ENCODE measurements around the gene KRT75.

Gene KRT75

DNA sequence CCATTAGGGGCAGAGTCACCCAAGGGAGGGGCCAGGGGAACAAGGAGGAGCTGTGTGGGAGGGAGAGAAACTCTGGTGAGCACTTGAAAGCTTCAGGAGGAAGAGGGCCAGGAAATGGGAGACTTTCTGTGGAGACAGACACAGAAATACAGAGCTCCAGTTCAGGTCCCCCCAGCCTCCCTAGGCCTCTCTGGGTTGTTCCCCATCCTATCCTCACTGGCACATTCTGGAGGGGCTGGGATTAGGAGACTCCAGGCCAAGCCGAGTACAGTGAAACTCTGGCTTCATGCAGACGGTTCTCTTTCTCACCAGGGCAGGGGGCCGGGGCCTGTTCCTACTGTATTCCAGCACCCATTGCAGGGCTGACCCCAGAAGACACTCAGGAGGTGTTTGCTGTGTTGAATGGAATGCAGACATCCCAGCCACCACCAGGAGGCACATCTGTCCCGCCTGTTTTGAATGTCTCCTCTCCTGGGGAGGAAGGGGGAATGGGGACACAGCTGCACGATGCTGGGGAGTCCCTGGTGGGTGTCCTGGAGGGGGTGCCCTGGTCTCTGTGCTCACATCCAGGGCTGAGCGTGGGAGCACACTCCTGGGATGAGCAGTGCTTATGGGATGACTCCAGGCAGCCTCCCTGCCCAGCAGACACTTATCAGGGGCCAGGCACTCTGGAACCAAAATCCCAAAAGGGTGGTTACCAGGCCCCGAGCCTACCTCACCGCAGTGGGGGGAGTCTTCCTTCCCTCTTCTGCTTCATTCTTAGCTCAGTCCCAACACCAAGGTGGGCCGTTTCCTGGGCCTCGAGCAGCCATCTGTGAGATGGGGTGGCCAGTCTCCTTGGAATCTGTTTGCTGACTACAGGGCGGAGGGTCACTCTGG is 43.2 kb downstream of the KRT75 start:
- no peak for DNase-seq

GRCh38 chr12:52389313-52390207 is 44.6 kb downstream of the KRT75 start:
- DNase-seq: peak in 1 of 2 donors; percentile 17

GRCh38 chr12:52387859-52388258 is 46.3 kb downstream of the KRT75 start:
- peak in 1 of 2 donors; percentile 19 for DNase-seq

GRCh38 chr12:52385226-52385702 is 48.9 kb downstream of the KRT75 start, which contains the start of gene KRT84:
Gene KRT84, minus strand, starts transcription at chr12:52385652. Its CDS starts 67 bp downstream, at chr12:52385585.
- no peak for DNase-seq

GRCh38 chr12:52383331-52383730 is 50.8 kb downstream of the KRT75 start:
- no peak for DNase-seq

GRCh38 chr12:52382854-52383253 is 51.3 kb downstream of the KRT75 start:
- DNase-seq: no peak

DNA sequence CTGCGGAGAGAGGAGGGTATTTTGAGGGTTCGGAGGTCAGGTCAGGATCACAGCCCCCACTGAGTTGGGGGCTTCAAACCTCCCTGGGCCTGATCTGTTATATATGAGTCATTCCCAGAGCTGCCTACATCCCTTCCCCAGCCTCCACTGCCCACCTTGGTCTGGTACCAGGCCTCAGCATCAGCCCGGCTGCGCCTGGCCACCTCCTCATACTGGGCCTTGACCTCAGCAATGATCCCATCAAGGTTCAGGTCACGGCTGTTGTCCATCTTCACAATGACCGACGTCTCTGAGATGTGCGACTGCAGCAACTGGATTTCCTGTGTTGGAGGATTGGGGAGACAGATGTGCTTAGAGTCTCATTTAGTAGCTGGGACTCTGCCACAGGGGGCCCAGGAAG is 53.0 kb downstream of the KRT75 start:
- DNase-seq: no peak

- DNase-seq: peak in 1 of 2 donors; percentile 21
These were observed 53.9 kb downstream of the KRT75 start for GRCh38 chr12:52380271-52380694.

GRCh38 chr12:52379536-52379935 is 54.6 kb downstream of the KRT75 start:
- DNase-seq: no peak

DNA sequence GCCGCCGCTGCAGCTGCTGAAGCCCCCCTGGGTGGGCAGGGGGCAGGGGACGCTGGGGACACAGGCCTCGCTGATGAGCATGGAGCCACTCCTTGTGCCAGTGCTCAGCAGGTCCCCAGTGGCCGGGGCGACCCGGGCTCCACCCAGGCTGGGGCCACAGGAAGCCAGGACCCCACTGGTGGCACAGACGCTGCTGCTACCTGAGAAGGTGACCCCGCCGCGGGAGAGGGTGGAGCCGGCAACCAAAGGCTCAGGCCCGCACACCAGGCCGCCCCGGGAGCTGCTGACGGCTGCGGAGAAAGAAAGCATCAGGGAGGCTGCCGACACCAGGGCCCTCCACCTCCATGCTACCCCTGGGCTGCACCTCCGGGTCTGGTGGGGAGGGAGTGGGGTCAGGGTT is 56.1 kb downstream of the KRT75 start:
- no peak for DNase-seq

DNA sequence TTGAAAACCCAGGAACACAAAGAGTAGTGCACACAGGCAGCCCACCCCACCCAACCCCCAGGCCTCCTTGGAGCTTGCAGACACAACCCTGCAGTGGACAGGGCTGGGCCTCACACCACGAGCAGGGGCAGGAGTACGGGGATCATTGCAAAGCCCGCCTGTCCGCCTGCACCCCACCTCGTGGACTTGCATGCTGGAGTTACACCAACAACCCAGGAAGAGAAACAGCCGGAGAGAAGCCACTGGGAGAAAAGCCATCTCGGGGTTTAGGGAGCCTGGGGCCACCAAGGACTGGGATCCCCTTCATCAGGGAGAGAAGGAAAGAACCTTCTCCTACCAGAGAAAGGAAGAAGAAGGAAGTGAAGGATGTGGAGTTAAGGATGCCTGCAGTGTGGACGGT is 56.9 kb downstream of the KRT75 start:
- no peak for DNase-seq
